Endothelial cell (in vitro differentiated cells): ENCODE measurements around the gene EIF4G3. TPM values are rescaled to one million over a fixed set of nuclear protein-coding genes. Genes with fewer than 3 reads are reported as not detected.
"Not testable (repeated sequence)": the region's sequence is repeated elsewhere in the genome, so short reads cannot be mapped to it uniquely, and the experiment has no call there.

ENCODE experiments used
- DNase-seq: peaks from one replicate; pipeline ENCODE4 v3.0.0; 2021; ENCODE audit warnings: low spot score
- H3K27ac Mint-ChIP-seq: one replicate; pipeline ENCODE4 v1.8.0; 2021; ENCODE audit warnings: mixed read lengths, inconsistent platforms; ENCODE audit not compliant: unreplicated experiment
- H3K27me3 Mint-ChIP-seq: one replicate; pipeline ENCODE4 v1.8.0; 2021; ENCODE audit warnings: mild to moderate bottlenecking, moderate library complexity, mixed read lengths, inconsistent platforms; ENCODE audit not compliant: unreplicated experiment
- H3K36me3 Mint-ChIP-seq: one replicate; pipeline ENCODE4 v1.8.0; 2021; ENCODE audit warnings: mild to moderate bottlenecking, low read depth, mixed read lengths, inconsistent platforms; ENCODE audit not compliant: unreplicated experiment
- H3K4me1 Mint-ChIP-seq: one replicate; pipeline ENCODE4 v1.8.0; 2021; ENCODE audit warnings: mild to moderate bottlenecking, mixed read lengths, inconsistent platforms; ENCODE audit not compliant: unreplicated experiment
- H3K4me3 Mint-ChIP-seq: one replicate; pipeline ENCODE4 v1.8.0; 2021; ENCODE audit warnings: mild to moderate bottlenecking, mixed read lengths, inconsistent platforms; ENCODE audit not compliant: unreplicated experiment
- H3K9me3 Mint-ChIP-seq: one replicate; pipeline ENCODE4 v1.8.0; 2021; ENCODE audit warnings: mixed read lengths, inconsistent platforms; ENCODE audit not compliant: unreplicated experiment
- total RNA-seq: library from RNA; stranded (reverse); fragmentation: NEBNext Ultra II Directional; extraction: Animal tissue kit (Norgen Biotek cat#: 25700); gene quantifications from one replicate; pipeline ENCODE4 v1.2.1, GENCODE V29; 2021; ENCODE audit not compliant: unreplicated experiment
- TF ChIP-seq, protein P1 (sequence below): fragments of 200-600 bp; sonication (generic); IDR thresholded peaks from one replicate; pipeline ENCODE4 v1.5.0; 2021; ENCODE audit warnings: antibody characterized with exemption; ENCODE audit not compliant: unreplicated experiment

Gene EIF4G3
- total RNA-seq, 1 donor from 2014 or later, result 87.6 TPM

- Mint-ChIP-seq H3K4me1 (peaks cover 27% of the 10 kb centered on the region), H3K27me3 (peaks cover 7% of the 10 kb centered on the region), H3K36me3 (peaks cover 16% of the 10 kb centered on the region), H3K4me3 (peak overlapping the region; percentile 95), H3K9me3 (no peaks in the 10 kb centered on the region), H3K27ac (peak overlapping the region; percentile 95)
- TF ChIP-seq, protein P1, sequence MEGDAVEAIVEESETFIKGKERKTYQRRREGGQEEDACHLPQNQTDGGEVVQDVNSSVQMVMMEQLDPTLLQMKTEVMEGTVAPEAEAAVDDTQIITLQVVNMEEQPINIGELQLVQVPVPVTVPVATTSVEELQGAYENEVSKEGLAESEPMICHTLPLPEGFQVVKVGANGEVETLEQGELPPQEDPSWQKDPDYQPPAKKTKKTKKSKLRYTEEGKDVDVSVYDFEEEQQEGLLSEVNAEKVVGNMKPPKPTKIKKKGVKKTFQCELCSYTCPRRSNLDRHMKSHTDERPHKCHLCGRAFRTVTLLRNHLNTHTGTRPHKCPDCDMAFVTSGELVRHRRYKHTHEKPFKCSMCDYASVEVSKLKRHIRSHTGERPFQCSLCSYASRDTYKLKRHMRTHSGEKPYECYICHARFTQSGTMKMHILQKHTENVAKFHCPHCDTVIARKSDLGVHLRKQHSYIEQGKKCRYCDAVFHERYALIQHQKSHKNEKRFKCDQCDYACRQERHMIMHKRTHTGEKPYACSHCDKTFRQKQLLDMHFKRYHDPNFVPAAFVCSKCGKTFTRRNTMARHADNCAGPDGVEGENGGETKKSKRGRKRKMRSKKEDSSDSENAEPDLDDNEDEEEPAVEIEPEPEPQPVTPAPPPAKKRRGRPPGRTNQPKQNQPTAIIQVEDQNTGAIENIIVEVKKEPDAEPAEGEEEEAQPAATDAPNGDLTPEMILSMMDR, result no peak
- no peak for DNase-seq
Observed at GRCh38 chr1:21175324-21175669, 1.4 kb downstream of the EIF4G3 start.

GRCh38 chr1:21174654-21175323 lies 1.9 kb downstream of the EIF4G3 start:
- peaks cover 16% of the 10 kb centered on the region for H3K36me3 Mint-ChIP-seq
- peaks cover 7% of the 10 kb centered on the region for H3K27me3 Mint-ChIP-seq
- H3K4me3 Mint-ChIP-seq, result peak overlapping the region; percentile 95
- no peaks in the 10 kb centered on the region for H3K9me3 Mint-ChIP-seq
- peaks cover 27% of the 10 kb centered on the region for H3K4me1 Mint-ChIP-seq
- peak overlapping the region; percentile 95 for H3K27ac Mint-ChIP-seq
- DNase-seq, result no peak
- TF ChIP-seq, protein P1, result no peak

- Mint-ChIP-seq H3K9me3 (no peaks in the 10 kb centered on the region), H3K36me3 (peaks cover 16% of the 10 kb centered on the region), H3K4me1 (peaks cover 27% of the 10 kb centered on the region), H3K4me3 (peak overlapping the region; percentile 95), H3K27me3 (peaks cover 7% of the 10 kb centered on the region), H3K27ac (peak overlapping the region; percentile 95)
- TF ChIP-seq, protein P1, result no peak
- DNase-seq, result no peak
Observed at GRCh38 chr1:21174230-21174629, 2.5 kb downstream of the EIF4G3 start.

DNA sequence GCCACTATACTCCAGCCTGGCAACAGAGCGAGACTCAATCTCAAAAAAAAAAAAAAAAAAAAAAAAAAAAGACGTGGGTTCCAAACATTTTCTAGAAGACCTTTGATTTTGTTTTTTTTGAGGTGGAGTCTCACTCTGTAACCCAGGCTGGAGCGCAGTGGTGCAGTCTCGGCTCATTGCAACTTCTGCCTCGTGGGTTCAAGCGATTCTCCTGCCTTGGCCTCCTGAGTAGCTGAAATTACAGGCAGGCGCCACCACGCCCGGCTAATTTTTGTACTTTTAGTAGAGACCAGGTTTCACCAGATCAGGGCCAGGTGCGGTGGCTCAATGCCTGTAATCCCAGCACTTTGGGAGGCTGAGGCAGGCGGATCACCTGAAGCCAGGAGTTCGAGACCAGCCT lies 3.6 kb downstream of the EIF4G3 start:
- peaks cover 27% of the 10 kb centered on the region for H3K4me1 Mint-ChIP-seq
- H3K4me3 Mint-ChIP-seq, H3K9me3 Mint-ChIP-seq, H3K27ac Mint-ChIP-seq, H3K27me3 Mint-ChIP-seq, DNase-seq: not testable (repeated sequence)
- peaks cover 16% of the 10 kb centered on the region for H3K36me3 Mint-ChIP-seq

DNA sequence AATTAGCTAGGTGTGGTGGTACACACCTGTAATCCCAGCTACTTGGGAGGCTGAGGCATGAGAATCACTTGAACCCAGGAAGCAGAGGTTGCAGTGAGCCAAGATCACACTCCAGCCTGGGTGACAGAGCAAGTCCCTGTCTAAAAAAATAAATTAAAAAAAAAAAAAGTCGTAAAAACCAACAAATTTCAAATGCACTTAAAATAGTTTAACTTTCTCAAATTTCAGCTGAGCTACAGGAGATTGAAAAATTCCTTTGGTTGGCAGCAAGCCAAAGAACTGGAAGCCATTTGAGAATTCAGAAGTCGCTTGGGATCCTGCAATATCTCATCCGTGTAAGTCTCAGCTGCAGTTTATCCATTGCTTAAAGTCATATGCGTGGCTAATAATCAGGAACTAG lies 5.9 kb downstream of the EIF4G3 start:
- Mint-ChIP-seq H3K4me1 (peaks cover 27% of the 10 kb centered on the region), H3K36me3 (peaks cover 21% of the 10 kb centered on the region)
- not testable (repeated sequence) for DNase-seq, H3K4me3 Mint-ChIP-seq, H3K27me3 Mint-ChIP-seq, H3K27ac Mint-ChIP-seq, H3K9me3 Mint-ChIP-seq

DNA sequence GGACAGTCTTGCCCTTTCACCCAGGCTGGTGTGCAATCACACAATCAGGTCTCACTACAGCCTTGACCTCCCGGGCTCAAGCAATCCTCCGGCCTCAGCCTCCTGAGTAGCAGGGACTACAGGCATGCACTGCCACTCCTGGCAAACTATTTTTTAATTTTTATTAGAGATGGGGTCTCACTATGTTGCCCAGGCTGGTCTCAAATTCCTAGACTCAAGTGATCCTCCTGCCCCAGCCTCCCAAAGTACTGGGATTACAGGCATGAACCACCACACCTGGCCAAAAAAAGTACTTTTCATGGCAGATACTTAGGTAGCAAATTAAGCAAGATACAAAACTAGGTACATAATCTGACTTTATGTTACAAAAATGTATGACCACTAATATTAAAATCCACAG lies 8.3 kb downstream of the EIF4G3 start:
- TF ChIP-seq, protein P1, result no peak
- Mint-ChIP-seq H3K4me1 (peaks cover 9% of the 10 kb centered on the region), H3K27me3 (no peaks in the 10 kb centered on the region), H3K36me3 (peaks cover 28% of the 10 kb centered on the region), H3K9me3 (no peaks in the 10 kb centered on the region), H3K27ac (no peak overlapping the region), H3K4me3 (no peak overlapping the region)
- no peak for DNase-seq
